Parathyroid adenoma (tissue), 2 donors: ENCODE data around the gene XXYLT1.

Experiments
- H2AFZ ChIP-seq: fragments of 300-600 bp; sonication (generic); one replicate; pipeline ENCODE4 v1.7.0; 2017; ENCODE audit warnings: antibody characterized with exemption, mild to moderate bottlenecking
- H3K27ac ChIP-seq: fragments of 300-600 bp; sonication (generic); one replicate; pipeline ENCODE4 v1.7.0; 2017
- H3K27me3 ChIP-seq: fragments of 300-600 bp; sonication (generic); one replicate; pipeline ENCODE4 v1.7.0; 2017; ENCODE audit warnings: low read length; ENCODE audit not compliant: control insufficient read depth, insufficient read depth
- H3K36me3 ChIP-seq: fragments of 300-600 bp; sonication (generic); one replicate; pipeline ENCODE4 v1.7.0; 2017; ENCODE audit warnings: low read length; ENCODE audit not compliant: control insufficient read depth, insufficient read depth
- H3K4me1 ChIP-seq: fragments of 300-600 bp; sonication (generic); one replicate; pipeline ENCODE4 v1.7.0; 2017; ENCODE audit warnings: control low read depth
- H3K4me2 ChIP-seq: fragments of 300-600 bp; sonication (generic); one replicate; pipeline ENCODE4 v1.7.0; 2017; ENCODE audit warnings: low read length
- H3K4me3 ChIP-seq: fragments of 300-600 bp; sonication (generic); one replicate; pipeline ENCODE4 v1.7.0; 2017; ENCODE audit warnings: low read depth, low read length
- H3K79me2 ChIP-seq: fragments of 300-600 bp; sonication (generic); one replicate; pipeline ENCODE4 v1.7.0; 2017; ENCODE audit warnings: control low read depth
- H3K9ac ChIP-seq: fragments of 300-600 bp; sonication (generic); one replicate; pipeline ENCODE4 v1.7.0; 2017; ENCODE audit warnings: mild to moderate bottlenecking
- H3K9me3 ChIP-seq: fragments of 300-600 bp; sonication (generic); one replicate; pipeline ENCODE4 v1.7.0; 2017; ENCODE audit warnings: low read length; ENCODE audit not compliant: control insufficient read depth
- TF ChIP-seq, protein P1 (sequence below): fragments of 300-600 bp; sonication (generic); IDR thresholded peaks from one replicate; pipeline ENCODE4 v1.7.0; 2017; ENCODE audit warnings: antibody characterized with exemption, mild to moderate bottlenecking
- donor health status: primary hyperparathyroidism.

XXYLT1 gene

DNA sequence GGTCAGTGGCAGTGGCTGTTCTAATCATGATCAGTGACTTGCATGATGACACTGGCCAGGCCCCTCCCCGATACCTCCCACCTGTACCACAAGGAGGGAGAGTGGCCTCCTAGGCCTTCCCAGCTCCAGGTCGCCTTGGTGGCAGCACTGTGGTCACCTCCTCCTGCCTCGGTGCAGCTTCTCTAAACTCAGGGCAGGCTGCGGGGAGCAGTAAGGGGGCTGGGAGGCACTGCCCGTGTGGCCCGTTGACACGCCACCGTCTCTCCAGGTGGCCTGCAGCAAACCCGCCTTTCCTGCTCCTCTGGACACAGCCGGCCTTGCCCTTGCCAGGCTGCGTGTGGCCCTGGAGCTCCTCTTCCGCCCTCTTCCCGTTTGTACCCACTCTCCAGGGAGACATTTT lies 184.1 kb downstream of the XXYLT1 start:
- Histone ChIP-seq H2AFZ (no peak overlapping the region), H3K9ac (no peak overlapping the region), H3K4me2 (no peak overlapping the region), H3K79me2 (peaks cover 2% of the 10 kb centered on the region), H3K36me3 (no peaks in the 10 kb centered on the region), H3K27ac (no peak overlapping the region), H3K4me1 (peaks cover 7% of the 10 kb centered on the region), H3K4me3 (no peak overlapping the region), H3K27me3 (no peaks in the 10 kb centered on the region), H3K9me3 (no peaks in the 10 kb centered on the region)
- TF ChIP-seq, protein P1, sequence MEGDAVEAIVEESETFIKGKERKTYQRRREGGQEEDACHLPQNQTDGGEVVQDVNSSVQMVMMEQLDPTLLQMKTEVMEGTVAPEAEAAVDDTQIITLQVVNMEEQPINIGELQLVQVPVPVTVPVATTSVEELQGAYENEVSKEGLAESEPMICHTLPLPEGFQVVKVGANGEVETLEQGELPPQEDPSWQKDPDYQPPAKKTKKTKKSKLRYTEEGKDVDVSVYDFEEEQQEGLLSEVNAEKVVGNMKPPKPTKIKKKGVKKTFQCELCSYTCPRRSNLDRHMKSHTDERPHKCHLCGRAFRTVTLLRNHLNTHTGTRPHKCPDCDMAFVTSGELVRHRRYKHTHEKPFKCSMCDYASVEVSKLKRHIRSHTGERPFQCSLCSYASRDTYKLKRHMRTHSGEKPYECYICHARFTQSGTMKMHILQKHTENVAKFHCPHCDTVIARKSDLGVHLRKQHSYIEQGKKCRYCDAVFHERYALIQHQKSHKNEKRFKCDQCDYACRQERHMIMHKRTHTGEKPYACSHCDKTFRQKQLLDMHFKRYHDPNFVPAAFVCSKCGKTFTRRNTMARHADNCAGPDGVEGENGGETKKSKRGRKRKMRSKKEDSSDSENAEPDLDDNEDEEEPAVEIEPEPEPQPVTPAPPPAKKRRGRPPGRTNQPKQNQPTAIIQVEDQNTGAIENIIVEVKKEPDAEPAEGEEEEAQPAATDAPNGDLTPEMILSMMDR: no peak

DNA sequence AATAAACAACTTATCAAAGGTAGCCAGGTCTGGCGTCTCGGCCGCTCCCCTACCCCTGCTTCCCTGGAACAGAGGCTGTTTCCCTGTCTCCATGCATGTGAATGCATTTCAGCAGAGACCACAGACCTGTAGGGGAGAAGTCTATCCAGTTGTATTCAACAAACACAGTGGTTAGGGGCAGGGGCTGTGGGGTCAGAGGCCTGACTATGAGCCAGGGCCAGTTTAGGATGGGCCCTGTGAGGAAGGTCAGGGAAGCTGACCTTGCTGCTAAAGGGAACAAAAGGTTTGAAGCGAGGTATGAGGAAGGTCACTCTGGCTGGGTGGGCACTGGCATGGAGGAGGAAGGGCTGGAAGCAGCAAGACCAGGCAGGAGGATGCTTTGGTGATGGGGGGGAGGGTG lies 184.6 kb downstream of the XXYLT1 start:
- Histone ChIP-seq H3K9ac (no peak overlapping the region), H3K79me2 (peaks cover 4% of the 10 kb centered on the region), H3K9me3 (no peaks in the 10 kb centered on the region), H3K27ac (no peak overlapping the region), H3K27me3 (no peaks in the 10 kb centered on the region), H3K4me3 (no peak overlapping the region), H2AFZ (no peak overlapping the region), H3K4me2 (no peak overlapping the region), H3K4me1 (peaks cover 13% of the 10 kb centered on the region), H3K36me3 (no peaks in the 10 kb centered on the region)
- TF ChIP-seq, protein P1: no peak

DNA sequence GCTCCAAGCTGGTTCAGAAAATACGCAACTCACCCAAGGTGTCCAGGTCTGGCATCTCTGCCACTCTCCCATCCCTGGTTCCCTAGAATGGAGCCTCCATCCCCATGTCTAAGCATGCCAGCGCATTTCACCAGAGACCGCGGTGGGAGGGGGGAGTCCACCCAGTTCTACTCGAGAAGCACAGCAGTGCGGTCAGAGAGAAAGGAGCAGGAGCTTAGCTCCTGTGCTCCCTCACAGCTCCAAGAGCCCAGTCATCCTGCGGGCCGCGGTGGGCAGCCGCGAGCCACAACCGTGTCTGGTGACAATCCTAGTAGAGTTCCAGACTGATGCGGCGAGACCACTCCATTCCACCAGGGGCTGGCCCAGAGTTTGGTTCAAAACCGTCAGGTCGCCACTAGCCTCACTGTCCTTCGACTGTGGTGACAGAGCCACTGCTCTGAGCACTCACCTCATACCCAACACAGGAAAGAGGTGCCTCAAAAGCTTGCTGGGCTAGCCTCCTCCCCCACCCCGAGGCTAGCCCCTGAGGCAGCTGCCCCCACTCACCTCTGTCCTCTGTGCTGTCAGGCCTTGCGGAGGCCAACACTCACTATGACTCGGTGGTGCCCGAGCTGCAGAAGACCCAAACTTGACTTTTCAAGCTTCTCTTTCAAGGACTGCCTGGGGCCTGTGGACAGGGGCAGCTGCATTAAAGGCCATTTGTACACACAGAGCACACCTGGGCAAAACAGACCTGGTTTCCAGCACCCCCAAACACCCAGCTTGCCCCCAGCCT lies 185.4 kb downstream of the XXYLT1 start:
- TF ChIP-seq, protein P1: no peak
- no peaks in the 10 kb centered on the region for H3K36me3 ChIP-seq
- no peak overlapping the region for H3K27ac ChIP-seq
- H3K4me3 ChIP-seq: no peak overlapping the region
- peaks cover 16% of the 10 kb centered on the region for H3K4me1 ChIP-seq
- no peak overlapping the region for H3K9ac ChIP-seq
- no peak overlapping the region for H3K4me2 ChIP-seq
- no peaks in the 10 kb centered on the region for H3K27me3 ChIP-seq
- H2AFZ ChIP-seq: no peak overlapping the region
- H3K79me2 ChIP-seq: peaks cover 4% of the 10 kb centered on the region
- H3K9me3 ChIP-seq: no peaks in the 10 kb centered on the region

DNA sequence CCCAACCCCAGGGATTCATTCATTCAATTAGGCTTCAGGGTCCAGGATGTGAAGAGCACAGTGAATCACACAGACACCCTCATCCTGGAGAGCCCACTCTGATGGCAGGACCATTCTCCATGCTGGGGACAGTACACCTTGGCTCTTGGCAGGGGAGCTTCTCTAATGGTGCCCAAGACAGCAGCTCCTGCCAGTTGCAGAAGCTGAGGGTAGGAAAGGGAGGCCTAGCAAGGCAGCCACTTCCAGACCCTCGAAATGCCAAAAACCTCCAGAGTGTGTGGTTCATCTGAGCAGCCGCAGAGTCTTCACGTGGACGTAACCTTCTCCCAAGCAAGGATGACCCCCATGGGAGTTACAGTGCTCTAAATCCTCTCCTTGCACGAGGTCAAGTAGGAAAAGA lies 186.2 kb downstream of the XXYLT1 start:
- no peak overlapping the region for H3K4me2 ChIP-seq
- TF ChIP-seq, protein P1: no peak

DNA sequence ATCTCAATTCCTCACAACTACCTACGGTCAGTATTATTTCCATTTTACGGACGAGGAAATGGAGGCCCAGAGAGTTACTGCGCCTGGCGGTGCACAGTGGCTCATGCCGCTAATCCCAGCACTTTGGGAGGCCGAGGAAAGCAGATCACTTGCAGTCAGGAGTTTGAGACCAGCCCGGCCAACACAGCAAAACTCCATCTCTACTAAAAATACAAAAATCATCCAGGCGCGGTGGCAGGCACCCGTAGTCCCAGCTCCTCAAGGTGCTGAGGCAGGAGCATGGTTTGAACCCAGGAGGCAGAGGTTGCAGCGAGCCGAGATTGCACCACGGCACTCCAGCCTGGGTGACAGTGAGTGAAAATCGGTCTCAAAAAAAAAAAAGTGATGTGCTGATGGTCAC lies 187.3 kb downstream of the XXYLT1 start:
- Histone ChIP-seq H3K36me3 (no peaks in the 10 kb centered on the region), H3K27me3 (no peaks in the 10 kb centered on the region), H3K4me3 (no peak overlapping the region), H3K79me2 (peaks cover 4% of the 10 kb centered on the region), H3K27ac (no peak overlapping the region), H3K4me2 (no peak overlapping the region), H2AFZ (no peak overlapping the region), H3K9me3 (no peaks in the 10 kb centered on the region), H3K9ac (no peak overlapping the region), H3K4me1 (peaks cover 20% of the 10 kb centered on the region)
- TF ChIP-seq, protein P1: no peak

More for the DNA sequence above, 186.2 kb downstream of the XXYLT1 start:
- Histone ChIP-seq H3K27me3 (no peaks in the 10 kb centered on the region), H3K4me1 (peaks cover 20% of the 10 kb centered on the region), H3K9ac (no peak overlapping the region), H3K4me3 (no peak overlapping the region), H2AFZ (no peak overlapping the region), H3K27ac (no peak overlapping the region), H3K36me3 (no peaks in the 10 kb centered on the region), H3K9me3 (no peaks in the 10 kb centered on the region), H3K79me2 (peaks cover 4% of the 10 kb centered on the region)
